Measurements from ENCODE around the gene MYCBPAP. TPM values are rescaled to one million over a fixed set of nuclear protein-coding genes. Genes with fewer than 3 reads are reported as not detected.

MYCBPAP gene
- total and polyA plus RNA-seq, 2 experiments from 2014 or later, result 0.32 to 1.4 TPM

- H3K9me3 ChIP-seq (ENCODE audit: low read depth), result no peaks in the 10 kb centered on the region
- no peak for DNase-seq
- no peak for TF ChIP-seq EZH2phosphoT487 (IDR thresholded peaks at IDR 0.05; ENCODE audit: insufficient read depth, low read depth)
- TF ChIP-seq EZH2 (IDR thresholded peaks at IDR 0.05; ENCODE audit: insufficient read depth, poor library complexity, severe bottlenecking), result no peak
- no peak overlapping the region for H2AFZ ChIP-seq
- 77 to 79% methylated on average over 20 to 23 of the region's 23 CpGs for WGBS, 2 experiments (ENCODE audit: low coverage in 1 of 2, low lambda C conversion rate in 2 of 2, missing lambda C conversion rate in 2 of 2)
- H3K9ac ChIP-seq, result no peak overlapping the region
- no peaks in the 10 kb centered on the region for H3K9me2 ChIP-seq (ENCODE audit: insufficient read depth)
- peaks cover 8% of the 10 kb centered on the region for H3K4me1 ChIP-seq (ENCODE audit: insufficient read depth)
- no peaks in the 10 kb centered on the region for H3K27me3 ChIP-seq (replicated peaks; ENCODE audit: insufficient read depth)
- H3K27ac ChIP-seq, result no peak overlapping the region
- H3F3A ChIP-seq (ENCODE audit: insufficient read depth), result peaks cover 33% of the 10 kb centered on the region
- no peaks in the 10 kb centered on the region for H4K20me1 ChIP-seq (ENCODE audit: insufficient read depth)
- H3K36me3 ChIP-seq (ENCODE audit: low read depth), result no peaks in the 10 kb centered on the region; the same call in 1 of the 2 replicates
- in situ Hi-C loops (cut with MboI), result loop anchor here (25.0 kb wide), 1 partner anchor 105 kb away; no protein-coding TSS in a partner anchor
- no peak overlapping the region for H3K4me3 ChIP-seq
- H3K79me2 ChIP-seq (ENCODE audit: insufficient read depth), result peaks cover 18% of the 10 kb centered on the region
- no peak overlapping the region for H3K4me2 ChIP-seq (ENCODE audit: unreplicated experiment)
Measured at GRCh38 chr17:50482110-50482509, 26.1 kb upstream of the MYCBPAP start.

GRCh38 chr17:50482516-50482915, 25.7 kb upstream of the MYCBPAP start:
- H3K4me3 ChIP-seq, result peak overlapping the region; percentile 43
- peak overlapping the region; percentile 75 for H3K9ac ChIP-seq
- 0 to 1% methylated on average over 7 of the region's 7 CpGs for WGBS, 2 experiments (ENCODE audit: low coverage in 1 of 2, low lambda C conversion rate in 2 of 2, missing lambda C conversion rate in 2 of 2)
- H3K4me1 ChIP-seq (ENCODE audit: insufficient read depth), result peaks cover 8% of the 10 kb centered on the region
- in situ Hi-C loops (cut with MboI), result loop anchor here (25.0 kb wide), 1 partner anchor 105 kb away; no protein-coding TSS in a partner anchor
- no peaks in the 10 kb centered on the region for H4K20me1 ChIP-seq (ENCODE audit: insufficient read depth)
- no peaks in the 10 kb centered on the region; the same call in 1 of the 2 replicates for H3K36me3 ChIP-seq (ENCODE audit: low read depth)
- H3K79me2 ChIP-seq (ENCODE audit: insufficient read depth), result peaks cover 18% of the 10 kb centered on the region
- peak overlapping the region; percentile 74 for H3K4me2 ChIP-seq (ENCODE audit: unreplicated experiment)
- H2AFZ ChIP-seq, result peak overlapping the region; percentile 37
- peak overlapping the region; percentile 97 for H3K27ac ChIP-seq
- peak; percentile 99 for DNase-seq
- no peak for TF ChIP-seq EZH2 (IDR thresholded peaks at IDR 0.05; ENCODE audit: insufficient read depth, poor library complexity, severe bottlenecking)
- TF ChIP-seq EZH2phosphoT487 (IDR thresholded peaks at IDR 0.05; ENCODE audit: insufficient read depth, low read depth), result no peak
- H3F3A ChIP-seq (ENCODE audit: insufficient read depth), result peaks cover 30% of the 10 kb centered on the region
- H3K27me3 ChIP-seq (replicated peaks; ENCODE audit: insufficient read depth), result no peaks in the 10 kb centered on the region
- no peaks in the 10 kb centered on the region for H3K9me2 ChIP-seq (ENCODE audit: insufficient read depth)
- H3K9me3 ChIP-seq (ENCODE audit: low read depth), result no peaks in the 10 kb centered on the region

GRCh38 chr17:50483266-50483665, 25.0 kb upstream of the MYCBPAP start:
- Histone ChIP-seq H3K9me2 (ENCODE audit: insufficient read depth) (no peaks in the 10 kb centered on the region), H3K4me1 (ENCODE audit: insufficient read depth) (peaks cover 13% of the 10 kb centered on the region), H4K20me1 (ENCODE audit: insufficient read depth) (no peaks in the 10 kb centered on the region), H3K79me2 (ENCODE audit: insufficient read depth) (peaks cover 18% of the 10 kb centered on the region), H3F3A (ENCODE audit: insufficient read depth) (peaks cover 23% of the 10 kb centered on the region), H3K27me3 (replicated peaks; ENCODE audit: insufficient read depth) (no peaks in the 10 kb centered on the region), H3K9me3 (ENCODE audit: low read depth) (no peaks in the 10 kb centered on the region), H2AFZ (no peak overlapping the region), H3K27ac (peak overlapping the region; percentile 97), H3K36me3 (ENCODE audit: low read depth) (no peaks in the 10 kb centered on the region; the same call in 1 of the 2 replicates), H3K9ac (peak overlapping the region; percentile 75), H3K4me2 (ENCODE audit: unreplicated experiment) (no peak overlapping the region), H3K4me3 (no peak overlapping the region)
- TF ChIP-seq EZH2 (IDR thresholded peaks at IDR 0.05; ENCODE audit: insufficient read depth, poor library complexity, severe bottlenecking) (no peak), EZH2phosphoT487 (IDR thresholded peaks at IDR 0.05; ENCODE audit: insufficient read depth, low read depth) (no peak)
- no peak for DNase-seq
- in situ Hi-C loops (cut with MboI), result loop anchor here (25.0 kb wide), 1 partner anchor 104 kb away; no protein-coding TSS in a partner anchor
- 31% methylated on average over 5 of the region's 5 CpGs for WGBS, 2 experiments (ENCODE audit: low coverage in 1 of 2, low lambda C conversion rate in 2 of 2, missing lambda C conversion rate in 2 of 2)

DNA sequence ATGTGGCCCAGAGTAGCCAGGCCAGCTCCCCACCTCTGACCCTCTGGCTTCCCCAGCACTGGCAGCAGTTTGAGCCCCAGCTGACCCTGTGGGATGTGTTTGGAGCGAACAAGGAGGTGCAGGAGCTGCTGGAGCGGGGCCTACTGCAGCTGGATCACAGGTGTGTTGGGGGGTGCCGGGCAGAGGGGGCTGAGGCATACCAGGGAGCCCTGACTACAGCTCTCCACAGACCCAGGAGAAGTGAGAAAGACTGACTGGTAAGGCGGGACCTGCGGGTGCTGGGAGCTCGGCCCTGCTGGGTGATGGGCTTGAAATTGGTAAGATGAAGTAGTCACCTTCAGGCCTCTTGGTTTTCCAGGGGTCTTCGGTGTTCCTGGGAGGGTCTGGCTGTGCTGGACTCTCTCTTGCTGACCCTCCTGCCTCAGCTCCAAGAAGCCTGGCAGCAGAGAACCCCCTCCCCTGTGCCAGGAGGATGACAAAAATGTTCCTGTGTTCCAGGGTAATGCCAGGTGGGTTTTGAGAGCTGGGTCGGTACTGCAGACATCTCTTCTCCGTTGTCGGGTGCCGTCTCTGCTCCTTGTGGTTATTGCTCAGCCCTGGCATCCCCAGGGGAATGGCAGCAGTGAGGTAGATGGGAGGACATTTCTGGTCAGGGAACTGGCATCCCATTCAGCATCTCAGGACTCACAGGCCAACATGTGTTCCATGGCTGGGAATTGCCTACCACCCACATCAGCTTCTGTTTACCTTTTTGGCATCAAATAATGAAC, 23.7 kb upstream of the MYCBPAP start:
- Histone ChIP-seq H3K79me2 (ENCODE audit: insufficient read depth) (peaks cover 18% of the 10 kb centered on the region), H3K36me3 (ENCODE audit: low read depth) (no peaks in the 10 kb centered on the region; the same call in 1 of the 2 replicates), H4K20me1 (ENCODE audit: insufficient read depth) (no peaks in the 10 kb centered on the region), H2AFZ (no peak overlapping the region), H3K4me3 (no peak overlapping the region), H3K9ac (no peak overlapping the region), H3K27ac (no peak overlapping the region), H3K9me3 (ENCODE audit: low read depth) (no peaks in the 10 kb centered on the region), H3F3A (ENCODE audit: insufficient read depth) (peaks cover 18% of the 10 kb centered on the region), H3K9me2 (ENCODE audit: insufficient read depth) (no peaks in the 10 kb centered on the region), H3K27me3 (replicated peaks; ENCODE audit: insufficient read depth) (no peaks in the 10 kb centered on the region), H3K4me2 (ENCODE audit: unreplicated experiment) (no peak overlapping the region), H3K4me1 (ENCODE audit: insufficient read depth) (peaks cover 13% of the 10 kb centered on the region)
- no peak for DNase-seq
- in situ Hi-C loops (cut with MboI), result loop anchor here (25.0 kb wide), 1 partner anchor 103 kb away; no protein-coding TSS in a partner anchor
- no peak for TF ChIP-seq EZH2 (IDR thresholded peaks at IDR 0.05; ENCODE audit: insufficient read depth, poor library complexity, severe bottlenecking)
- TF ChIP-seq EZH2phosphoT487 (IDR thresholded peaks at IDR 0.05; ENCODE audit: insufficient read depth, low read depth), result no peak
- WGBS, 2 experiments (ENCODE audit: low coverage in 1 of 2, low lambda C conversion rate in 2 of 2, missing lambda C conversion rate in 2 of 2), result 88 to 94% methylated on average over 11 of the region's 11 CpGs
